ENCODE measurements around the gene CCDC160.
A peak's percentile ranks its signal among the peaks of the same experiment; 100 is the strongest.

DNA sequence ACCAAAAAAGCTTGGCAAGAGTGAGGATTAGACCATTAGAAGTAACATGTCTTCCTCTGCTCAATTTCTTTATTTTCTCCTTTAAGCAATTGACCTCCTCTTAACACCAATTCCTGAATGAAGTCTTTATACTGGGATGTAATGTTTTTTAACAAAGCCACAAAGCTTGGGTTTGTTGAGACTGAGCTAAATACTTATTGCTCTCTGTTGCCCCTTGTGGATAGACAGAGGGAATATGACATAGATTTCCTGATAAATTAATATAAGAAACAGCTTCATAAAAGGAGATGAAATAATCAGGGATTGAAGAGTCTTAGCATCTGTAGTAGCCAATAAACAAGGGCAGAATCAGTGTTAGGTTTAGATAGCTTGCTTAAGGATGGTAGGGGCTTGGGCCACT is 57.6 kb downstream of the CCDC160 start:
- no peak for TF ChIP-seq POLR2A (IDR thresholded peaks at IDR 0.05; ENCODE audit: low read depth, low read length)
- TF ChIP-seq, protein P1, sequence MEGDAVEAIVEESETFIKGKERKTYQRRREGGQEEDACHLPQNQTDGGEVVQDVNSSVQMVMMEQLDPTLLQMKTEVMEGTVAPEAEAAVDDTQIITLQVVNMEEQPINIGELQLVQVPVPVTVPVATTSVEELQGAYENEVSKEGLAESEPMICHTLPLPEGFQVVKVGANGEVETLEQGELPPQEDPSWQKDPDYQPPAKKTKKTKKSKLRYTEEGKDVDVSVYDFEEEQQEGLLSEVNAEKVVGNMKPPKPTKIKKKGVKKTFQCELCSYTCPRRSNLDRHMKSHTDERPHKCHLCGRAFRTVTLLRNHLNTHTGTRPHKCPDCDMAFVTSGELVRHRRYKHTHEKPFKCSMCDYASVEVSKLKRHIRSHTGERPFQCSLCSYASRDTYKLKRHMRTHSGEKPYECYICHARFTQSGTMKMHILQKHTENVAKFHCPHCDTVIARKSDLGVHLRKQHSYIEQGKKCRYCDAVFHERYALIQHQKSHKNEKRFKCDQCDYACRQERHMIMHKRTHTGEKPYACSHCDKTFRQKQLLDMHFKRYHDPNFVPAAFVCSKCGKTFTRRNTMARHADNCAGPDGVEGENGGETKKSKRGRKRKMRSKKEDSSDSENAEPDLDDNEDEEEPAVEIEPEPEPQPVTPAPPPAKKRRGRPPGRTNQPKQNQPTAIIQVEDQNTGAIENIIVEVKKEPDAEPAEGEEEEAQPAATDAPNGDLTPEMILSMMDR (conservative IDR thresholded peaks at IDR 0.05; ENCODE audit: low read depth, low read length) = peak; percentile 42
- TF ChIP-seq SMC3 (IDR thresholded peaks at IDR 0.05; ENCODE audit: low read depth, low read length) = no peak
- no peak for TF ChIP-seq MAZ (IDR thresholded peaks at IDR 0.05; ENCODE audit: borderline replicate concordance, low read depth, low read length)
- no peak for TF ChIP-seq MAFK (IDR thresholded peaks at IDR 0.05; ENCODE audit: low read depth, low read length)
- TF ChIP-seq USF2 (IDR thresholded peaks at IDR 0.05; ENCODE audit: low read depth, low read length) = no peak
- no peak for TF ChIP-seq RCOR1 (IDR thresholded peaks at IDR 0.05; ENCODE audit: insufficient replicate concordance, low read length)
- no peak for TF ChIP-seq MXI1 (IDR thresholded peaks at IDR 0.05; ENCODE audit: borderline replicate concordance, low read depth, low read length)
- TF ChIP-seq CHD1 (IDR thresholded peaks at IDR 0.05; ENCODE audit: low read depth, low read length) = no peak
- TF ChIP-seq RFX5 (IDR thresholded peaks at IDR 0.05; ENCODE audit: low read depth, low read length) = no peak
- TF ChIP-seq BHLHE40 (IDR thresholded peaks at IDR 0.05; ENCODE audit: low read depth, low read length) = no peak
- TF ChIP-seq CEBPB (IDR thresholded peaks at IDR 0.05; ENCODE audit: low read depth, low read length) = no peak
